Endothelial cell of umbilical vein (primary cell): ENCODE measurements around the gene FARP1. TPM values are rescaled to one million over a fixed set of nuclear protein-coding genes. Genes with fewer than 3 reads are reported as not detected.

Experiments
- BruUV-seq: library from RNA; stranded (reverse); fragments of 400-500 nt; replicated peaks from 2 replicates; lab custom pipeline; 2021; lab: Mats Ljungman, UMichigan
- CTCF ChIA-PET: fragments of 300-600, 350-600 bp; sonication (Branson Sonifier 250); formaldehyde crosslinking; loops from one replicate; lab custom pipeline; 2021; ENCODE audit warnings: antibody characterized with exemption, inconsistent platforms; lab: Charles Lee
- POLR2A ChIA-PET: fragments of 300-600, 350-600 bp; sonication (Branson Sonifier 250); formaldehyde crosslinking; loops from one replicate; lab custom pipeline; 2021; ENCODE audit warnings: antibody characterized with exemption, inconsistent platforms; lab: Charles Lee
- DNase-seq: peaks from one replicate; pipeline ENCODE4 v3.0.0-alpha.2; 2011; ENCODE audit warnings: low read depth, low spot score
- FAIRE-seq: peaks from 2 replicates; lab custom pipeline; 2011; peaks lifted over from hg19 to GRCh38; lab: Jason Lieb, UNC
- H2AFZ ChIP-seq: 2 replicates; pipeline ENCODE4 v1.6.0; 2012; ENCODE audit warnings: low read depth, low read length, control low read depth, inconsistent platforms
- H3K27ac ChIP-seq: 2 replicates; pipeline ENCODE4 v1.5.1; 2011; ENCODE audit warnings: low read depth, mild to moderate bottlenecking, control low read depth, low read length, moderate library complexity; ENCODE audit not compliant: insufficient read depth
- H3K27me3 ChIP-seq, 2 experiments: 2 replicates each; pipeline versions ENCODE4 v1.6.0 to v1.6.1; 2011; ENCODE audit warnings: low read length in 2 of 2, mixed read lengths in 1 of 2; ENCODE audit not compliant: control insufficient read depth in 2 of 2, insufficient read depth in 2 of 2
- H3K36me3 ChIP-seq, 2 experiments: 2 replicates in 1 of 2; 3 replicates in 1 of 2; pipeline ENCODE4 v1.5.1; 2011; ENCODE audit warnings: low read length in 2 of 2, mild to moderate bottlenecking in 1 of 2, moderate library complexity in 1 of 2; ENCODE audit not compliant: control insufficient read depth in 2 of 2, insufficient read depth in 2 of 2; ENCODE audit errors: extremely low read depth in 1 of 2
- H3K4me1 ChIP-seq: 3 replicates; pipeline ENCODE4 v1.5.1; 2011; ENCODE audit warnings: mild to moderate bottlenecking, low read length; ENCODE audit not compliant: control insufficient read depth, insufficient read depth; ENCODE audit errors: extremely low read depth
- H3K4me2 ChIP-seq: 2 replicates; pipeline ENCODE4 v1.6.1; 2011; ENCODE audit warnings: low read length, control low read depth, mixed read lengths; ENCODE audit not compliant: insufficient read depth
- H3K4me3 ChIP-seq, 3 experiments: fragments of 200-600 bp in 1 of 3; sonication (generic), shearing (Covaris generic) in 1 of 3; replicated peaks in 1 of 3; 2 replicates each; pipeline ENCODE4 v1.5.1; 2011 to 2016; ENCODE audit warnings: control low read depth in 3 of 3, low read length in 3 of 3, mild to moderate bottlenecking in 2 of 3, inconsistent platforms in 1 of 3, low read depth in 1 of 3, moderate library complexity in 1 of 3; ENCODE audit not compliant: insufficient read depth in 1 of 3
- H3K79me2 ChIP-seq: 2 replicates; pipeline ENCODE4 v1.6.0; 2012; ENCODE audit warnings: low read length, inconsistent platforms; ENCODE audit not compliant: control insufficient read depth, insufficient read depth
- H3K9ac ChIP-seq: replicated peaks from 2 replicates; pipeline ENCODE3; 2011; ENCODE audit warnings: low read length, control low read depth; ENCODE audit not compliant: insufficient read depth; ENCODE audit errors: extremely low read depth
- H3K9me1 ChIP-seq: replicated peaks from 3 replicates; pipeline ENCODE4 v1.6.0; 2011; ENCODE audit warnings: mild to moderate bottlenecking, low read length; ENCODE audit not compliant: control insufficient read depth, insufficient read depth; ENCODE audit errors: extremely low read depth
- H3K9me3 ChIP-seq: replicated peaks from 2 replicates; pipeline ENCODE4 v1.5.1; 2012; ENCODE audit warnings: low read length, inconsistent platforms; ENCODE audit not compliant: control insufficient read depth, insufficient read depth
- H4K20me1 ChIP-seq: replicated peaks from 2 replicates; pipeline ENCODE3; 2011; ENCODE audit warnings: mild to moderate bottlenecking, low read length; ENCODE audit not compliant: control insufficient read depth, insufficient read depth; ENCODE audit errors: extremely low read depth
- EZH2 ChIP-seq: IDR thresholded peaks from 2 replicates; pipeline ENCODE4 v1.6.1; 2012; ENCODE audit warnings: borderline replicate concordance, low read depth, mild to moderate bottlenecking, moderate library complexity, low read length, inconsistent platforms; ENCODE audit not compliant: severe bottlenecking
- JUN ChIP-seq: IDR thresholded peaks from 2 replicates; pipeline ENCODE4 v1.6.1; 2011; ENCODE audit warnings: borderline replicate concordance, low read depth; ENCODE audit not compliant: insufficient read length, insufficient read depth
- POLR2AphosphoS5 ChIP-seq: IDR thresholded peaks from 2 replicates; pipeline ENCODE4 v1.6.1; 2012; ENCODE audit warnings: low read depth, mild to moderate bottlenecking, control low read depth, low read length, moderate library complexity; ENCODE audit not compliant: insufficient read depth
- dilution Hi-C: fragments of 300-500 bp; cut with MboI; formaldehyde crosslinking; loops from one replicate; pipeline ENCODE4 v1.15.0; 2019; ENCODE audit warnings: low sequenced_read_pairs; ENCODE audit not compliant: extremely low pct_ligation_motif_present
- intact Hi-C: fragments of 100-400 bp; cut with micrococcal nuclease; formaldehyde crosslinking; loops from one replicate; pipeline ENCODE4 v1.10.0; 2022
- polyA plus RNA-seq, 4 experiments: library from polyadenylated mRNA; depleted of rRNA in 3 of 4; stranded (reverse) in 3 of 4; unstranded in 1 of 4; fragments of >200 nt; gene quantifications; 2 replicates each; pipeline versions ENCODE4 v1.2.1 to v1.2.3, GENCODE V29; 2011 to 2012; ENCODE audit warnings: missing spikeins in 1 of 4
- total RNA-seq: library from RNA; stranded (reverse); gene quantifications from 2 replicates; pipeline ENCODE4 v1.2.3, GENCODE V29; 2021
- TF ChIP-seq, protein P1 (sequence below), 2 donors: IDR thresholded peaks; 1 replicate in 1 of 2; 2 replicates in 1 of 2; pipeline ENCODE4 v1.5.1; 2011; ENCODE audit warnings: low read length in 2 of 2, mild to moderate bottlenecking in 2 of 2, moderate library complexity in 2 of 2, control low read depth in 1 of 2, inconsistent platforms in 1 of 2, low read depth in 1 of 2; ENCODE audit not compliant: insufficient read depth in 1 of 2; ENCODE audit errors: extremely low read depth in 1 of 2

Gene FARP1
- total and polyA plus RNA-seq, 2 donors (not counting 3 experiments of a cell fraction or from before 2014, with no cell fraction given), result 19.0 to 77.7 TPM

GRCh38 chr13:98405107-98405571 is 262.2 kb downstream of the FARP1 start:
- H3K36me3 ChIP-seq, result peaks cover 0 to 2% of the 10 kb centered on the region in 2 experiments

More at GRCh38 chr13:98405107-98405571, 262.2 kb downstream of the FARP1 start:
- ChIA-PET CTCF (interaction anchor here (1.3 kb wide), 1 partner anchor 268 kb away, joined by 3 read pairs; no protein-coding TSS in a partner anchor), POLR2A (no interaction called here)
- Histone ChIP-seq H3K79me2 (no peaks in the 10 kb centered on the region), H3K27ac (no peak overlapping the region), H3K9ac (no peak overlapping the region), H3K4me3 (no peak overlapping the region), H3K4me1 (no peaks in the 10 kb centered on the region), H3K9me1 (no peaks in the 10 kb centered on the region), H3K9me3 (no peaks in the 10 kb centered on the region), H4K20me1 (no peaks in the 10 kb centered on the region), H2AFZ (no peak overlapping the region), H3K4me2 (no peak overlapping the region), H3K27me3 (no peaks in the 10 kb centered on the region)
- BruUV-seq, result no TSS peak
- no peak for DNase-seq
- intact Hi-C loops (no loop called here), dilution Hi-C loops (no loop called here)
- no peak for TF ChIP-seq EZH2
- TF ChIP-seq POLR2AphosphoS5, result no peak
- TF ChIP-seq, protein P1, sequence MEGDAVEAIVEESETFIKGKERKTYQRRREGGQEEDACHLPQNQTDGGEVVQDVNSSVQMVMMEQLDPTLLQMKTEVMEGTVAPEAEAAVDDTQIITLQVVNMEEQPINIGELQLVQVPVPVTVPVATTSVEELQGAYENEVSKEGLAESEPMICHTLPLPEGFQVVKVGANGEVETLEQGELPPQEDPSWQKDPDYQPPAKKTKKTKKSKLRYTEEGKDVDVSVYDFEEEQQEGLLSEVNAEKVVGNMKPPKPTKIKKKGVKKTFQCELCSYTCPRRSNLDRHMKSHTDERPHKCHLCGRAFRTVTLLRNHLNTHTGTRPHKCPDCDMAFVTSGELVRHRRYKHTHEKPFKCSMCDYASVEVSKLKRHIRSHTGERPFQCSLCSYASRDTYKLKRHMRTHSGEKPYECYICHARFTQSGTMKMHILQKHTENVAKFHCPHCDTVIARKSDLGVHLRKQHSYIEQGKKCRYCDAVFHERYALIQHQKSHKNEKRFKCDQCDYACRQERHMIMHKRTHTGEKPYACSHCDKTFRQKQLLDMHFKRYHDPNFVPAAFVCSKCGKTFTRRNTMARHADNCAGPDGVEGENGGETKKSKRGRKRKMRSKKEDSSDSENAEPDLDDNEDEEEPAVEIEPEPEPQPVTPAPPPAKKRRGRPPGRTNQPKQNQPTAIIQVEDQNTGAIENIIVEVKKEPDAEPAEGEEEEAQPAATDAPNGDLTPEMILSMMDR (IDR thresholded peaks at IDR 0.05; ENCODE audit: extremely low read depth in 1 of 2, insufficient read depth in 1 of 2, low read depth in 1 of 2, low read length in 2 of 2), result no peak
- TF ChIP-seq JUN, result no peak
- FAIRE-seq, result no peak
